ENCODE measurements around the gene ELL2.

ELL2 gene

GRCh38 chr5:95961617-95962474 is at the start of gene ELL2:
Gene ELL2 (minus strand): TSS chr5:95961851. CDS start chr5:95961721, 130 bp downstream.
- peak; percentile 75 for DNase-seq

- no peak for DNase-seq
Observed at GRCh38 chr5:96008987-96009647, 47.5 kb upstream of the ELL2 start.

GRCh38 chr5:96008487-96008886 is 46.8 kb upstream of the ELL2 start:
- DNase-seq: no peak

- DNase-seq: no peak
Observed at GRCh38 chr5:96007051-96007450, 45.4 kb upstream of the ELL2 start.

GRCh38 chr5:96006291-96006690 is 44.6 kb upstream of the ELL2 start:
- DNase-seq: no peak

- DNase-seq: no peak
Observed at GRCh38 chr5:96004754-96005153, 43.1 kb upstream of the ELL2 start.

GRCh38 chr5:96004087-96004486 is 42.4 kb upstream of the ELL2 start:
- DNase-seq: no peak

GRCh38 chr5:96001262-96001661 is 39.6 kb upstream of the ELL2 start:
- DNase-seq: no peak

GRCh38 chr5:96000308-96000707 is 38.7 kb upstream of the ELL2 start:
- DNase-seq: no peak

- no peak for DNase-seq
Observed at GRCh38 chr5:95996904-95997723, 35.5 kb upstream of the ELL2 start.

- no peak for DNase-seq
Observed at GRCh38 chr5:95995962-95996489, 34.4 kb upstream of the ELL2 start.

- no peak for DNase-seq
Observed at GRCh38 chr5:95993776-95994175, 32.1 kb upstream of the ELL2 start.

GRCh38 chr5:95993266-95993665 is 31.6 kb upstream of the ELL2 start:
- DNase-seq: no peak

- DNase-seq: no peak
Observed at GRCh38 chr5:95989283-95990048, 27.8 kb upstream of the ELL2 start.

GRCh38 chr5:95988877-95989276 is 27.2 kb upstream of the ELL2 start:
- no peak for DNase-seq

GRCh38 chr5:95988094-95988493 is 26.4 kb upstream of the ELL2 start:
- no peak for DNase-seq

GRCh38 chr5:95986937-95987520 is 25.4 kb upstream of the ELL2 start:
- DNase-seq: no peak

- no peak for DNase-seq
Observed at GRCh38 chr5:95986001-95986400, 24.4 kb upstream of the ELL2 start.

- no peak for DNase-seq
Observed at GRCh38 chr5:95985249-95985648, 23.6 kb upstream of the ELL2 start.

GRCh38 chr5:95984287-95984938 is 22.8 kb upstream of the ELL2 start:
- no peak for DNase-seq

GRCh38 chr5:95983509-95983908 is 21.9 kb upstream of the ELL2 start:
- no peak for DNase-seq

GRCh38 chr5:95983080-95983479 is 21.4 kb upstream of the ELL2 start:
- no peak for DNase-seq
